Lung (tissue), 12 donors: ENCODE measurements around the gene FCAR. TPM values are rescaled to one million over a fixed set of nuclear protein-coding genes. Genes with fewer than 3 reads are reported as not detected.
"Not testable (repeated sequence)": the region's sequence is repeated elsewhere in the genome, so short reads cannot be mapped to it uniquely, and the experiment has no call there.

ENCODE experiments used
- ATAC-seq: fragments of 200-7000 bp; cut with Tn5 transposase; one replicate; pipeline ENCODE4 v1.9.1; 2020; ENCODE audit warnings: moderate number of reproducible peaks; ENCODE audit not compliant: insufficient read depth, low FRiP score
- DNase-seq, 3 donors: peaks; one replicate each; pipeline ENCODE4 v3.0.0-alpha.2; 2013 to 2017
- H3K27ac ChIP-seq, 2 donors: one replicate each; pipeline ENCODE4 v1.5.1; 2013; ENCODE audit warnings: mild to moderate bottlenecking in 2 of 2, moderate library complexity in 2 of 2, control low read depth in 1 of 2, inconsistent platforms in 1 of 2, low read depth in 1 of 2, low read length in 1 of 2
- H3K27me3 ChIP-seq, 3 donors: one replicate each; pipeline ENCODE4 v1.5.1; 2013; ENCODE audit warnings: low read length in 2 of 3; ENCODE audit not compliant: control insufficient read depth in 3 of 3, insufficient read depth in 3 of 3
- H3K36me3 ChIP-seq, 4 donors: one replicate each; pipeline ENCODE4 v1.5.1; 2013; ENCODE audit warnings: low read length in 4 of 4, mild to moderate bottlenecking in 1 of 4, moderate library complexity in 1 of 4; ENCODE audit not compliant: control insufficient read depth in 4 of 4, insufficient read depth in 4 of 4
- H3K4me1 ChIP-seq, 5 donors: one replicate each; pipeline ENCODE4 v1.5.1; 2013; ENCODE audit warnings: low read length in 5 of 5, mild to moderate bottlenecking in 2 of 5, moderate library complexity in 1 of 5; ENCODE audit not compliant: control insufficient read depth in 5 of 5, insufficient read depth in 5 of 5
- H3K4me3 ChIP-seq: one replicate; pipeline ENCODE4 v1.5.1; 2013; ENCODE audit warnings: mild to moderate bottlenecking, control low read depth, moderate library complexity
- H3K9ac ChIP-seq, 2 donors: one replicate each; pipeline ENCODE4 v1.5.1; 2013; ENCODE audit warnings: low read length in 2 of 2, control low read depth in 1 of 2; ENCODE audit not compliant: insufficient read depth in 1 of 2
- H3K9me3 ChIP-seq, 4 donors: one replicate each; pipeline ENCODE4 v1.5.1; 2013; ENCODE audit warnings: low read length in 3 of 4, mild to moderate bottlenecking in 1 of 4, moderate library complexity in 1 of 4; ENCODE audit not compliant: control insufficient read depth in 4 of 4, insufficient read depth in 3 of 4
- WGBS, 2 donors: extraction: QIAGEN DNeasy Blood & Tissue Kit; methylation state at CpG; one replicate each; pipeline ENCODE4 v1.1.7; 2013; 5-methylcytosine and 5-hydroxymethylcytosine counted together
- polyA plus RNA-seq, 2 donors: library from polyadenylated mRNA; stranded (reverse); fragments of 200-250 nt; gene quantifications; one replicate each; pipeline ENCODE4 v1.2.1, GENCODE V29; 2013
- total RNA-seq, 2 donors: library from RNA; depleted of rRNA in 1 of 2; stranded (reverse); fragments of >200 nt in 1 of 2; gene quantifications; one replicate each; pipeline ENCODE4 v1.2.1, GENCODE V29; 2014 to 2021
- TF ChIP-seq, protein P1 (sequence below): IDR thresholded peaks from 2 replicates; pipeline ENCODE4 v1.5.1; 2012; ENCODE audit warnings: mild to moderate bottlenecking; ENCODE audit errors: control extremely low read depth, extremely low read depth
- donor health status: control.
- donor health status: control.
- donor health status: Bipolar disorder and iron deficiency.
- donor health status: healthy.
- donor health status: DM: yes; HTN: yes; CAD: no.

FCAR gene
- total and polyA plus RNA-seq, 4 donors = 0.35 to 57.5 (median 12.0) TPM

GRCh38 chr19:54902061-54902460 lies 28.0 kb downstream of the FCAR start:
- no peak for ATAC-seq
- Histone ChIP-seq H3K9ac (no peak overlapping the region), H3K36me3 (no peaks in the 10 kb centered on the region)

GRCh38 chr19:54903303-54903702 lies 29.3 kb downstream of the FCAR start:
- DNase-seq (no peak), ATAC-seq (no peak)
- Histone ChIP-seq H3K4me3 (no peak overlapping the region), H3K9ac (no peak overlapping the region), H3K27me3 (no peaks in the 10 kb centered on the region), H3K27ac (no peak overlapping the region), H3K36me3 (no peaks in the 10 kb centered on the region), H3K4me1 (no peaks in the 10 kb centered on the region), H3K9me3 (peaks cover 0 to 4% (median 0%) of the 10 kb centered on the region in 4 donors)
- TF ChIP-seq, protein P1, sequence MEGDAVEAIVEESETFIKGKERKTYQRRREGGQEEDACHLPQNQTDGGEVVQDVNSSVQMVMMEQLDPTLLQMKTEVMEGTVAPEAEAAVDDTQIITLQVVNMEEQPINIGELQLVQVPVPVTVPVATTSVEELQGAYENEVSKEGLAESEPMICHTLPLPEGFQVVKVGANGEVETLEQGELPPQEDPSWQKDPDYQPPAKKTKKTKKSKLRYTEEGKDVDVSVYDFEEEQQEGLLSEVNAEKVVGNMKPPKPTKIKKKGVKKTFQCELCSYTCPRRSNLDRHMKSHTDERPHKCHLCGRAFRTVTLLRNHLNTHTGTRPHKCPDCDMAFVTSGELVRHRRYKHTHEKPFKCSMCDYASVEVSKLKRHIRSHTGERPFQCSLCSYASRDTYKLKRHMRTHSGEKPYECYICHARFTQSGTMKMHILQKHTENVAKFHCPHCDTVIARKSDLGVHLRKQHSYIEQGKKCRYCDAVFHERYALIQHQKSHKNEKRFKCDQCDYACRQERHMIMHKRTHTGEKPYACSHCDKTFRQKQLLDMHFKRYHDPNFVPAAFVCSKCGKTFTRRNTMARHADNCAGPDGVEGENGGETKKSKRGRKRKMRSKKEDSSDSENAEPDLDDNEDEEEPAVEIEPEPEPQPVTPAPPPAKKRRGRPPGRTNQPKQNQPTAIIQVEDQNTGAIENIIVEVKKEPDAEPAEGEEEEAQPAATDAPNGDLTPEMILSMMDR = no peak
- WGBS, 2 donors = 92 to 93% methylated on average over 6 of the region's 6 CpGs

More at GRCh38 chr19:54902061-54902460, 28.0 kb downstream of the FCAR start:
- Histone ChIP-seq H3K9me3 (peaks cover 0 to 4% (median 0%) of the 10 kb centered on the region in 4 donors), H3K27me3 (no peaks in the 10 kb centered on the region), H3K4me3 (no peak overlapping the region), H3K4me1 (no peaks in the 10 kb centered on the region), H3K27ac (no peak overlapping the region)
- DNase-seq = no peak
- 77 to 83% methylated on average over 3 of the region's 3 CpGs for WGBS, 2 donors
- TF ChIP-seq, protein P1 = no peak

DNA sequence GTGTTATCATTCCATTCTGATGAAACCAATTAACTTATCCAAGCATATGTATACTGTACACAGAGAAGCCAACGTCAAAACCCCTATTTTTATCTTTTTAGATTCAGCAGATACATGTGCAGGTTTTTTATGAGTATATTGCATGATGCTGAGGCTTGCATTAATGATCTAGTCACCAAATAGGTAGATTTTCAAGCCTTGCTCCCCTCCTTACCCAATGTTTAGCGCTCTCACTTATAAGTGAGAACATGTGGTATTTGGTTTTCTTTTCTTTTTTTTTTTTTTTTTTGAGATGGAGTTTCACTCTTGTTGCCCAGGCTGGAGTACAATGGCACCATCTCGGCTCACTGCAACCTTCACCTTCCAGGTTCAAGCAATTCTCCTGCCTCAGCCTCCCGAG lies 30.2 kb downstream of the FCAR start:
- H3K4me1 ChIP-seq, ATAC-seq, H3K27ac ChIP-seq, H3K27me3 ChIP-seq, H3K9me3 ChIP-seq, H3K9ac ChIP-seq, H3K4me3 ChIP-seq, H3K36me3 ChIP-seq, DNase-seq: not testable (repeated sequence)
- WGBS, 2 donors = 82 to 87% methylated on average over 4 of the region's 4 CpGs

DNA sequence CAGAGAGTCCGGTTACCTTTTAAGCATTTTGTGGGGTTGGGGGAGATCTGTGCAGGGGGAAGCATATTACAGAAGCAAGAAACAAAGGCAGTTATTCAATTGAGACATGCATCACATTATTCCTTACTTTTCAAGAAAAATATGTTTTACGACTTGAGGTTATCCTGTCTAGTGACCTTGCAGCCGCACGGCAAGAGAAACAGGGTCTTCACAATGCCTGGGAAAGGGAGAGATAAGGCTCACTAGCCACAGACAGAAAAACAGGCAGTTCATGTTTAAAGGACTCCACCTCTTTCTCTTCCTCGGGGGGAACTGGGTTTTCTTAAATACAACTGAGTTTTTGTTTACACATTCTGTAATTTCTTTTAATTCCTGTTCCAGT lies 31.4 kb downstream of the FCAR start:
- H3K4me3 ChIP-seq = no peak overlapping the region
- WGBS, 2 donors = 18 to 30% methylated on average over 5 of the region's 5 CpGs
- H3K9ac ChIP-seq = no peak overlapping the region
- TF ChIP-seq, protein P1 = no peak
- no peaks in the 10 kb centered on the region for H3K36me3 ChIP-seq
- H3K4me1 ChIP-seq = no peaks in the 10 kb centered on the region
- H3K27me3 ChIP-seq = no peaks in the 10 kb centered on the region
- H3K9me3 ChIP-seq = peaks cover 0 to 4% (median 0%) of the 10 kb centered on the region in 4 donors
- H3K27ac ChIP-seq = no peak overlapping the region
- DNase-seq = no peak
- no peak for ATAC-seq
